K562 (cell line): ENCODE measurements around the gene ITGA11. TPM values are rescaled to one million over a fixed set of nuclear protein-coding genes. Genes with fewer than 3 reads are reported as not detected.

Source experiments
- ATAC-seq: fragments of 200-7000 bp; cut with Tn5 transposase; 3 replicates; pipeline ENCODE4 v1.9.1; 2020; ENCODE audit warnings: moderate library complexity
- BruUV-seq: library from RNA; stranded (reverse); fragments of 400-500 nt; replicated peaks from 2 replicates; lab custom pipeline; 2021; lab: Mats Ljungman, UMichigan
- CTCF ChIA-PET: fragments of 300-600 bp; formaldehyde crosslinking; extraction: SDS; loops from one replicate; lab custom pipeline; 2021; ENCODE audit warnings: low intra/inter-chr PET ratio; lab: Yijun Ruan, JAX
- POLR2A ChIA-PET: fragments of 300-600, 350-650 bp; sonication (Branson Sonifier 250); formaldehyde crosslinking; extraction: SDS; loops from one replicate; lab custom pipeline; 2021; ENCODE audit warnings: antibody characterized with exemption, inconsistent platforms; lab: Yijun Ruan, JAX
- DNase-seq, 4 experiments: peaks; one replicate each; pipeline versions ENCODE4 v3.0.0 to v3.0.0-alpha.2; 2011 to 2018; ENCODE audit warnings: low spot score in 3 of 4, mixed read lengths in 3 of 4; ENCODE audit errors: extremely low read depth in 1 of 4
- FAIRE-seq: peaks from 2 replicates; lab custom pipeline; 2011; peaks lifted over from hg19 to GRCh38; lab: Jason Lieb, UNC
- H2AFZ ChIP-seq: 2 replicates; pipeline ENCODE4 v1.6.0; 2011; ENCODE audit warnings: low read depth, low read length, control low read depth, inconsistent platforms
- H3K27ac ChIP-seq: fragments of 200-600 bp; 3 replicates; pipeline ENCODE4 v1.8.0; 2011; ENCODE audit warnings: low read depth, mild to moderate bottlenecking, control low read depth, inconsistent platforms, low read length, moderate library complexity, mixed read lengths; ENCODE audit errors: extremely low read depth
- H3K27me3 ChIP-seq, 2 experiments: fragments of 300-600 bp in 1 of 2; 2 replicates in 1 of 2; 3 replicates in 1 of 2; pipeline versions ENCODE4 v1.6.0 to v1.8.0; 2011; ENCODE audit warnings: inconsistent platforms in 2 of 2, low read length in 2 of 2, mild to moderate bottlenecking in 1 of 2, mixed read lengths in 1 of 2, moderate library complexity in 1 of 2; ENCODE audit not compliant: control insufficient read depth in 2 of 2, insufficient read depth in 2 of 2
- H3K36me3 ChIP-seq: fragments of 300-600 bp; 3 replicates; pipeline ENCODE4 v1.8.0; 2011; ENCODE audit warnings: mild to moderate bottlenecking, low read length, inconsistent platforms; ENCODE audit not compliant: control insufficient read depth, insufficient read depth
- H3K4me1 ChIP-seq, 2 experiments: fragments of 200-600 bp in 1 of 2; replicated peaks in 1 of 2; 2 replicates in 1 of 2; 3 replicates in 1 of 2; pipeline versions ENCODE4 v1.5.1 to v1.8.0; 2011; ENCODE audit warnings: inconsistent platforms in 2 of 2, low read length in 2 of 2, mild to moderate bottlenecking in 1 of 2, mixed read lengths in 1 of 2, moderate library complexity in 1 of 2; ENCODE audit not compliant: control insufficient read depth in 2 of 2, insufficient read depth in 2 of 2
- H3K4me2 ChIP-seq: 2 replicates; pipeline ENCODE4 v1.6.1; 2011; ENCODE audit warnings: low read length, control low read depth, inconsistent platforms, mixed read lengths; ENCODE audit not compliant: insufficient read depth
- H3K4me3 ChIP-seq: fragments of 200-600 bp; sonication (generic), shearing (Covaris generic); 2 replicates; pipeline ENCODE4 v1.5.1; 2016; ENCODE audit warnings: control low read depth, inconsistent platforms
- H3K79me2 ChIP-seq: fragments of 200-600 bp; 3 replicates; pipeline ENCODE4 v1.8.0; 2011; ENCODE audit warnings: low read length, inconsistent platforms; ENCODE audit not compliant: control insufficient read depth, insufficient read depth
- H3K9ac ChIP-seq, 2 experiments: 2 replicates each; pipeline versions ENCODE4 v1.6.0 to v1.6.1; 2011; ENCODE audit warnings: low read depth in 2 of 2, low read length in 2 of 2, control low read depth in 1 of 2, inconsistent platforms in 1 of 2, mild to moderate bottlenecking in 1 of 2, mixed read lengths in 1 of 2; ENCODE audit not compliant: insufficient read depth in 1 of 2
- H3K9me1 ChIP-seq: one replicate; pipeline ENCODE4 v1.6.0; 2011; ENCODE audit warnings: inconsistent platforms, mild to moderate bottlenecking, low read length, moderate library complexity; ENCODE audit not compliant: control insufficient read depth, insufficient read depth
- H3K9me3 ChIP-seq: replicated peaks from 2 replicates; pipeline ENCODE4 v1.5.1; 2011; ENCODE audit warnings: low read depth, low read length, inconsistent platforms; ENCODE audit not compliant: control insufficient read depth, insufficient read depth
- H4K20me1 ChIP-seq: replicated peaks from 2 replicates; pipeline ENCODE4 v1.6.1; 2011; ENCODE audit warnings: low read length, inconsistent platforms, mixed read lengths; ENCODE audit not compliant: control insufficient read depth, insufficient read depth
- FOXO4 ChIP-seq: fragments of 450-650 bp; formaldehyde crosslinking; IDR thresholded peaks from 2 replicates; pipeline ENCODE4 v1.4.0; 2020; ENCODE audit warnings: mild to moderate bottlenecking, moderate library complexity
- FOXP1 ChIP-seq: sonication (generic); formaldehyde crosslinking; IDR thresholded peaks from 2 replicates; pipeline ENCODE4 v1.8.0; 2022; ENCODE audit warnings: mild to moderate bottlenecking, missing genetic modification reagents
- KDM1A ChIP-seq, 2 experiments: fragments of 450-650 bp; IDR thresholded peaks; 2 replicates each; pipeline ENCODE4 v1.6.1; 2016; ENCODE audit warnings: mild to moderate bottlenecking in 2 of 2
- NFIC ChIP-seq: fragments of 450-650 bp; IDR thresholded peaks from 2 replicates; pipeline ENCODE4 v1.6.1; 2017; ENCODE audit warnings: mild to moderate bottlenecking, inconsistent platforms
- RBM39 ChIP-seq: fragments of 200-400 bp; formaldehyde crosslinking; optimal IDR thresholded peaks from 2 replicates; pipeline ENCODE3; 2018; ENCODE audit warnings: low read depth, low read length
- TRIM24 ChIP-seq, 2 experiments: fragments of 450-650 bp; IDR thresholded peaks; 2 replicates each; pipeline ENCODE4 v1.6.1; 2016
- YY1 ChIP-seq, 3 experiments: IDR thresholded peaks; 2 replicates each; pipeline ENCODE4 v1.6.1; 2011; ENCODE audit warnings: low read length in 2 of 3, mild to moderate bottlenecking in 2 of 3, moderate library complexity in 2 of 3, borderline replicate concordance in 1 of 3, control low read depth in 1 of 3, low read depth in 1 of 3; ENCODE audit not compliant: insufficient read depth in 3 of 3, insufficient replicate concordance in 2 of 3, control insufficient read depth in 1 of 3, insufficient read length in 1 of 3; ENCODE audit errors: extremely low read depth in 1 of 3
- ZNF316 ChIP-seq: fragments of 450-650 bp; IDR thresholded peaks from 2 replicates; pipeline ENCODE4 v1.6.1; 2016
- ZNF766 ChIP-seq: fragments of 200-800 bp; sonication (Bioruptor generic); conservative IDR thresholded peaks from 2 replicates; pipeline ENCODE4 v1.6.1; 2016; ENCODE audit warnings: missing genetic modification characterization, missing compliant biosample characterization
- ZNF77 ChIP-seq: fragments of 250-450 bp; sonication (Bioruptor Pico); IDR thresholded peaks from 2 replicates; pipeline ENCODE4 v1.5.0; 2020
- WGBS: fragments of 100-300 bp; shearing (Covaris generic); methylation state at CpG from one replicate; pipeline ENCODE4 v1.1.6; 2016; ENCODE audit warnings: low coverage, mixed read lengths; ENCODE audit not compliant: insufficient coverage; ENCODE audit errors: missing lambda C conversion rate; 5-methylcytosine and 5-hydroxymethylcytosine counted together
- in situ Hi-C: fragments of 300-500 bp; cut with MboI; formaldehyde crosslinking; loops from 4 replicates; pipeline ENCODE4 v1.15.0; 2018; ENCODE audit warnings: inconsistent platforms, mixed read lengths
- intact Hi-C: fragments of 100-400 bp; cut with micrococcal nuclease; formaldehyde crosslinking; loops from 2 replicates; pipeline ENCODE4 v1.14.2; 2022
- polyA plus RNA-seq, 8 experiments: library from polyadenylated mRNA; depleted of rRNA in 4 of 8; stranded (reverse) in 5 of 8; unstranded in 3 of 8; fragments of >200 nt; fragmentation: Nextera tagmentation in 2 of 8; fragmentation: Illumina TruSeq in 1 of 8; extraction: Ambion mirVana in 2 of 8; extraction: Trizol in 1 of 8; gene quantifications; 2 replicates each; pipeline versions ENCODE4 v1.2.1 to v1.2.3, GENCODE V29; 2011 to 2014; ENCODE audit warnings: inconsistent platforms in 1 of 8, missing spikeins in 1 of 8
- total RNA-seq, 7 experiments: library from RNA; depleted of rRNA in 6 of 7; stranded (reverse); fragments of >200 nt in 6 of 7; fragmentation: Illumina TruSeq in 2 of 7; extraction: Trizol in 2 of 7; gene quantifications; 2 replicates each; pipeline versions ENCODE4 v1.2.1 to v1.2.3, GENCODE V29; 2011 to 2021; ENCODE audit warnings: low replicate concordance in 1 of 7
- TF ChIP-seq, protein P1 (sequence below), 2 experiments: fragments of 450-650 bp; IDR thresholded peaks; 2 replicates each; pipeline ENCODE4 v1.6.1; 2018; ENCODE audit warnings: mild to moderate bottlenecking in 2 of 2, low read depth in 1 of 2; ENCODE audit not compliant: partially characterized antibody in 2 of 2

Gene ITGA11
- total and polyA plus RNA-seq, 9 of the 15 experiments (the other 6 are each of a cell fraction or from before 2014, with no cell fraction given): 0.01 TPM; not detected in 8

GRCh38 chr15:68403161-68403941, 28.6 kb downstream of the ITGA11 start:
- WGBS: 2% methylated on average over 8 of the region's 8 CpGs
- DNase-seq (no peak), ATAC-seq (no peak)
- no peak overlapping the region for H3K4me2 ChIP-seq
- intact Hi-C loops (no loop called here), in situ Hi-C loops (loop anchor here (5.0 kb wide), 1 partner anchor 744 kb away; no protein-coding TSS in a partner anchor)
- H2AFZ ChIP-seq: no peak overlapping the region
- POLR2A ChIA-PET: no interaction called here
- H3K27me3 ChIP-seq: peaks cover 3 to 19% of the 10 kb centered on the region in 2 experiments; a peak in 3 of 5 replicates
- no peaks in the 10 kb centered on the region for H4K20me1 ChIP-seq
- no peaks in the 10 kb centered on the region for H3K79me2 ChIP-seq
- peaks cover 0 to 4% of the 10 kb centered on the region in 2 experiments; a peak in 2 of 5 replicates for H3K4me1 ChIP-seq
- TF ChIP-seq FOXO4 (CRISPR knock-in tag) (no peak), ZNF766 (peak; percentile 98), YY1 (IDR thresholded peaks at IDR 0.05; ENCODE audit: borderline replicate concordance in 1 of 3, control insufficient read depth in 1 of 3, extremely low read depth in 1 of 3, insufficient read depth in 3 of 3, insufficient read length in 1 of 3, insufficient replicate concordance in 2 of 3, low read depth in 1 of 3, low read length in 2 of 3) (no peak), KDM1A (IDR thresholded peaks at IDR 0.05) (no peak), ZNF77 (CRISPR knock-in tag) (no peak), RBM39 (no peak), TRIM24 (IDR thresholded peaks at IDR 0.05) (peak in 1 of 2 experiments; percentile 18; a peak in 1 of 4 replicates), ZNF316 (peak; percentile 28), NFIC (no peak), FOXP1 (CRISPR knock-in tag) (no peak)
- TF ChIP-seq, protein P1, sequence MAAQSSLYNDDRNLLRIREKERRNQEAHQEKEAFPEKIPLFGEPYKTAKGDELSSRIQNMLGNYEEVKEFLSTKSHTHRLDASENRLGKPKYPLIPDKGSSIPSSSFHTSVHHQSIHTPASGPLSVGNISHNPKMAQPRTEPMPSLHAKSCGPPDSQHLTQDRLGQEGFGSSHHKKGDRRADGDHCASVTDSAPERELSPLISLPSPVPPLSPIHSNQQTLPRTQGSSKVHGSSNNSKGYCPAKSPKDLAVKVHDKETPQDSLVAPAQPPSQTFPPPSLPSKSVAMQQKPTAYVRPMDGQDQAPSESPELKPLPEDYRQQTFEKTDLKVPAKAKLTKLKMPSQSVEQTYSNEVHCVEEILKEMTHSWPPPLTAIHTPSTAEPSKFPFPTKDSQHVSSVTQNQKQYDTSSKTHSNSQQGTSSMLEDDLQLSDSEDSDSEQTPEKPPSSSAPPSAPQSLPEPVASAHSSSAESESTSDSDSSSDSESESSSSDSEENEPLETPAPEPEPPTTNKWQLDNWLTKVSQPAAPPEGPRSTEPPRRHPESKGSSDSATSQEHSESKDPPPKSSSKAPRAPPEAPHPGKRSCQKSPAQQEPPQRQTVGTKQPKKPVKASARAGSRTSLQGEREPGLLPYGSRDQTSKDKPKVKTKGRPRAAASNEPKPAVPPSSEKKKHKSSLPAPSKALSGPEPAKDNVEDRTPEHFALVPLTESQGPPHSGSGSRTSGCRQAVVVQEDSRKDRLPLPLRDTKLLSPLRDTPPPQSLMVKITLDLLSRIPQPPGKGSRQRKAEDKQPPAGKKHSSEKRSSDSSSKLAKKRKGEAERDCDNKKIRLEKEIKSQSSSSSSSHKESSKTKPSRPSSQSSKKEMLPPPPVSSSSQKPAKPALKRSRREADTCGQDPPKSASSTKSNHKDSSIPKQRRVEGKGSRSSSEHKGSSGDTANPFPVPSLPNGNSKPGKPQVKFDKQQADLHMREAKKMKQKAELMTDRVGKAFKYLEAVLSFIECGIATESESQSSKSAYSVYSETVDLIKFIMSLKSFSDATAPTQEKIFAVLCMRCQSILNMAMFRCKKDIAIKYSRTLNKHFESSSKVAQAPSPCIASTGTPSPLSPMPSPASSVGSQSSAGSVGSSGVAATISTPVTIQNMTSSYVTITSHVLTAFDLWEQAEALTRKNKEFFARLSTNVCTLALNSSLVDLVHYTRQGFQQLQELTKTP (IDR thresholded peaks at IDR 0.05; ENCODE audit: low read depth in 1 of 2, partially characterized antibody in 2 of 2): no peak
- TF ChIP-seq, all 486 proteins: peak for 3
- no peak overlapping the region for H3K4me3 ChIP-seq
- CTCF ChIA-PET: no interaction called here
- no peak overlapping the region for H3K27ac ChIP-seq
- no TSS peak for BruUV-seq
- no peaks in the 10 kb centered on the region for H3K9me3 ChIP-seq
- H3K9me1 ChIP-seq: no peaks in the 10 kb centered on the region
- FAIRE-seq: no peak
- no peak overlapping the region for H3K9ac ChIP-seq
- no peaks in the 10 kb centered on the region for H3K36me3 ChIP-seq
